TTC549 (cell line): Measurements from ENCODE around the gene RAP1A.

Experiments
- FAIRE-seq: peaks from 2 replicates; lab custom pipeline; 2012; peaks lifted over from hg19 to GRCh38; lab: Jason Lieb, UNC

Gene RAP1A

GRCh38 chr1:111720274-111720976 lies 100.8 kb downstream of the RAP1A start:
- no peak for FAIRE-seq

- FAIRE-seq = no peak
Observed at GRCh38 chr1:111720977-111721786, 101.6 kb downstream of the RAP1A start.

- no peak for FAIRE-seq
Observed at GRCh38 chr1:111723091-111723806, 103.7 kb downstream of the RAP1A start.

- FAIRE-seq = no peak
Observed at GRCh38 chr1:111723871-111724270, 104.3 kb downstream of the RAP1A start.

- FAIRE-seq = no peak
Observed at GRCh38 chr1:111725192-111725591, 105.6 kb downstream of the RAP1A start.

- FAIRE-seq = no peak
Observed at GRCh38 chr1:111727056-111727455, 107.5 kb downstream of the RAP1A start.

GRCh38 chr1:111729271-111729921 lies 109.8 kb downstream of the RAP1A start:
- no peak for FAIRE-seq

GRCh38 chr1:111729946-111730681 lies 110.5 kb downstream of the RAP1A start:
- FAIRE-seq = no peak

- FAIRE-seq = no peak
Observed at GRCh38 chr1:111730706-111731105, 111.1 kb downstream of the RAP1A start.

GRCh38 chr1:111731956-111732355 lies 112.4 kb downstream of the RAP1A start:
- FAIRE-seq = no peak

- FAIRE-seq = no peak
Observed at GRCh38 chr1:111732718-111733117, 113.1 kb downstream of the RAP1A start.

- FAIRE-seq = no peak
Observed at GRCh38 chr1:111733183-111733991, 113.8 kb downstream of the RAP1A start.

GRCh38 chr1:111733992-111734341 lies 114.4 kb downstream of the RAP1A start:
- FAIRE-seq = no peak

GRCh38 chr1:111734426-111734825 lies 114.8 kb downstream of the RAP1A start:
- FAIRE-seq = no peak

GRCh38 chr1:111734856-111735255 lies 115.3 kb downstream of the RAP1A start:
- no peak for FAIRE-seq

GRCh38 chr1:111735321-111735720 lies 115.7 kb downstream of the RAP1A start:
- FAIRE-seq = no peak

- no peak for FAIRE-seq
Observed at GRCh38 chr1:111735858-111736544, 116.4 kb downstream of the RAP1A start.

- FAIRE-seq = no peak
Observed at GRCh38 chr1:111736548-111737215, 117.1 kb downstream of the RAP1A start.

- no peak for FAIRE-seq
Observed at GRCh38 chr1:111737216-111738132, 117.9 kb downstream of the RAP1A start.
